ENCODE results near the gene NUDCD3.
A peak's percentile ranks its signal among the peaks of the same experiment; 100 is the strongest.
"Not testable (repeated sequence)": the region's sequence is repeated elsewhere in the genome, so short reads cannot be mapped to it uniquely, and the experiment has no call there.

The NUDCD3 gene

GRCh38 chr7:44438816-44439215 is 51.6 kb downstream of the NUDCD3 start:
- TF ChIP-seq, protein P1, sequence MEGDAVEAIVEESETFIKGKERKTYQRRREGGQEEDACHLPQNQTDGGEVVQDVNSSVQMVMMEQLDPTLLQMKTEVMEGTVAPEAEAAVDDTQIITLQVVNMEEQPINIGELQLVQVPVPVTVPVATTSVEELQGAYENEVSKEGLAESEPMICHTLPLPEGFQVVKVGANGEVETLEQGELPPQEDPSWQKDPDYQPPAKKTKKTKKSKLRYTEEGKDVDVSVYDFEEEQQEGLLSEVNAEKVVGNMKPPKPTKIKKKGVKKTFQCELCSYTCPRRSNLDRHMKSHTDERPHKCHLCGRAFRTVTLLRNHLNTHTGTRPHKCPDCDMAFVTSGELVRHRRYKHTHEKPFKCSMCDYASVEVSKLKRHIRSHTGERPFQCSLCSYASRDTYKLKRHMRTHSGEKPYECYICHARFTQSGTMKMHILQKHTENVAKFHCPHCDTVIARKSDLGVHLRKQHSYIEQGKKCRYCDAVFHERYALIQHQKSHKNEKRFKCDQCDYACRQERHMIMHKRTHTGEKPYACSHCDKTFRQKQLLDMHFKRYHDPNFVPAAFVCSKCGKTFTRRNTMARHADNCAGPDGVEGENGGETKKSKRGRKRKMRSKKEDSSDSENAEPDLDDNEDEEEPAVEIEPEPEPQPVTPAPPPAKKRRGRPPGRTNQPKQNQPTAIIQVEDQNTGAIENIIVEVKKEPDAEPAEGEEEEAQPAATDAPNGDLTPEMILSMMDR (conservative IDR thresholded peaks at IDR 0.05; ENCODE audit: low read depth): no peak
- no peak overlapping the region for H3K27ac ChIP-seq
- ChIA-PET POLR2A (ENCODE audit: low non-redundant PET) (no interaction called here), CTCF (no interaction called here)
- DNase-seq (ENCODE audit: low spot score): no peak

DNA sequence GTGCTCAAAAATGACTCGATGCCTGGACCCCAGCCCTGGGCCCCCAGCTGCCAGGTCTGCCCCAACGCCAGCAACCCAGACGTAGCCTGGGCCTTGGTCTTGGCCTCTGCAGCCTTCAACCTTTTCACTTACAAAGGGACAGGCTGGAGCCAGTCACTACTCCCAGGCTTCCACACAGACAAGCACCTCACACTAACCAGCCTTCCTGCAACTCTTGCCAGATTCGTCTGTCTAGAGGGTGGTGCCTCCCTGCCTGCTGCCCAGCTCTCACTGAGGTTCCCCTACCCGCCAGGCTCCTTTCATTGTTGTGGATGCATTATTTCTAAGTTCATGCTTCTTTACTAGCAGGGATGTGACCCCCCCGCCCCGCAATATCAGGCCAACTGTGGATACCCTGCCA is 56.3 kb downstream of the NUDCD3 start:
- DNase-seq (ENCODE audit: low spot score): no peak
- CTCF ChIA-PET: no interaction called here
- POLR2A ChIA-PET (ENCODE audit: low non-redundant PET): no interaction called here
- H3K27ac ChIP-seq: 0 out of 2 replicates have a peak overlapping the region, but pooled peaks have one; percentile 3
- TF ChIP-seq, protein P1 (conservative IDR thresholded peaks at IDR 0.05; ENCODE audit: low read depth): no peak

DNA sequence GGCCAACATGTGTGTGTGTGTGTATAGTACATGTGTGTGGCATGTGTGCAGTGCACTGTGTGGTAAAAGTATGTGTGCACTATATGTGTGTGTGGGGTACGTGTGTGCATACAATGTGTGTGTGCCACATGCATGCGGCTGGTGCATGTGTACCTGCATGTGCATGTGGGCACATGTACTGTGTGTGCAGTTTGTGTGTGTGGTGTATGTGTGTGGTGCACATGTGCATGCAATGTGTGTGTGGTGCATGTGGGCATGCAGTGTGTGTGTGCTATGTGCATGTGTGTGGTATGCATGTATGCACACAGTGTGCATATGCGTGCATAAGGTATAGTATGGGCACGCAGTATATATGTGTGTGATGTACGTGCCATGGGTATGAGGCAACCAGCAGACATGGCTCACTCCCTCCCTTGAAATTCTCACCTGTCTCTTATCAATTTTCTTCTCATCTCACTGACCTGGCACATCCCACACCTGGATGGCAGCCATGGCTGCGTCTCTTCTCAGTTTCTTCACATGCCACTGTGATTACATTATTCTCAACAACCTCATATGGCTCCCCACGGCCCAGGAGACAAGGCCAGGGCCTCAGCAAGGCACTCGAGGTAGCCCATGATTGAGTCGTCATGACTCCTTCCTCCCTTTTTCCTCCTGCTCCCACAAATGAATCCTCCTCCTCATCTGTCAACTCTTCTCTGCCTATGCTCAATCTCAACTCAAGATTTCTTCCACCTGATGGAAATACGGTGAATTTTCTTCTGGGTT is 57.0 kb downstream of the NUDCD3 start:
- ChIA-PET CTCF (no interaction called here), POLR2A (ENCODE audit: low non-redundant PET) (no interaction called here)
- DNase-seq (ENCODE audit: low spot score): no peak
- no peak overlapping the region for H3K27ac ChIP-seq
- TF ChIP-seq, protein P1 (conservative IDR thresholded peaks at IDR 0.05; ENCODE audit: low read depth): no peak

DNA sequence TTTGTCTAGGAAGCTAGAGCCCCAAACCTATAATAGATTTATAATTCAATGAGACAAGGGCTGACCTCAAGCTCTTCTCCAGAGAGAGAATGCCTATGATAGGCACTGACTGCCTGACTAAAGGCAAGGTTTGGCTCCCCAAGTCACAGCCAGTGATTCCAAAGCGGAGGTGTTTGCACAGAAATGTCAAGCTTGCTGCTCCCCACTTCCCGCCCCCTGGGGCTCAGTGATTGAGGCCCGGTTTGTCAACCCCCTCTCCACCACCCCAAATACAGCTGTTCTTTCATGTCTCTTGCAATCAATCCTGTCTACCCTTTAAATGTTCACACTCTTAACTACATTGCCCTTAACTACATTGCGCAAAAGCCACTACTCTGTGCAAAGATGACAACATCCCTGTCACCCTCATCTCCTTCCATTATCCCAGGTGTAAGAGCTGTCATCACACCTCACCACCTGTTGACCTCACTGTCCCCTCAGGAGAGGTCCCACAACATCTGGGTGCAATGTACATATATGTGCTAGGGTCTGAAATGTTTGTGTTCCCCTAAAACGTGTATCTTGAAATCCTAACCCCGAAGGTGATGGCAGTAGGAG is 58.0 kb downstream of the NUDCD3 start:
- TF ChIP-seq, protein P1 (conservative IDR thresholded peaks at IDR 0.05; ENCODE audit: low read depth): no peak
- no peak overlapping the region for H3K27ac ChIP-seq
- ChIA-PET CTCF (no interaction called here), POLR2A (ENCODE audit: low non-redundant PET) (no interaction called here)
- no peak for DNase-seq (ENCODE audit: low spot score)

DNA sequence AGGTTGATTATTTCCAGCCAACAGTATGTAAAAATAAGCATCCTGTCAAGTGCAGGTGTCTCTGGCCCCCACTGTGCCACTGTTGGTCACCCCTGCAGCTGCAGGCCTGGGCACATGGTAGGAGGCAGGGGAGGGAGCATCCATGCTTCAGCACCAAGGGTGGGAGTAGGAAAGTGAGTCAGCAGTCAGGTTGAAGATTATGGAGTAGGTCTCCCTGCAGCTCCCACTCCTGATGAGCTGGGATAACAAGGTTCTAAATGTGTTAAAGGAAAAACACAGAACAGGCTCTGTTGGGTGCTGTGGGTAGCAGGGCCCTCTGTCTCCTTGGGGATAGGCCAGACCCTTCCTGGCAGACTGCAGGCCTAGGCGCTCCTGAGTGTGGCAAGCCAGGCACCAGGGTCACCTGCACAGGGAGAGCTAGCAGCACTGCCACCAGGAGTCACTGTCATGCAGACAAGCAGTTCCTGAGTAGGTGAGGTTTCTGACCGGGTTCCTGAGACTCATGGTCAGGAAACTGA is 59.3 kb downstream of the NUDCD3 start:
- peak overlapping the region; percentile 40 for H3K27ac ChIP-seq
- ChIA-PET POLR2A (ENCODE audit: low non-redundant PET) (interaction anchor here (0.6 kb wide), 1 partner anchor 11 kb away, joined by 6 read pairs; no protein-coding TSS in a partner anchor), CTCF (no interaction called here)
- TF ChIP-seq, protein P1 (conservative IDR thresholded peaks at IDR 0.05; ENCODE audit: low read depth): no peak
- no peak for DNase-seq (ENCODE audit: low spot score)

GRCh38 chr7:44430054-44430453 is 60.4 kb downstream of the NUDCD3 start:
- no peak overlapping the region for H3K27ac ChIP-seq
- DNase-seq (ENCODE audit: low spot score): no peak
- TF ChIP-seq, protein P1 (conservative IDR thresholded peaks at IDR 0.05; ENCODE audit: low read depth): no peak
- CTCF ChIA-PET: interaction anchor here (0.6 to 0.7 kb wide), 2 partner anchors 13 to 158 kb away, joined by 3 to 4 read pairs; no protein-coding TSS in a partner anchor
- POLR2A ChIA-PET (ENCODE audit: low non-redundant PET): no interaction called here

DNA sequence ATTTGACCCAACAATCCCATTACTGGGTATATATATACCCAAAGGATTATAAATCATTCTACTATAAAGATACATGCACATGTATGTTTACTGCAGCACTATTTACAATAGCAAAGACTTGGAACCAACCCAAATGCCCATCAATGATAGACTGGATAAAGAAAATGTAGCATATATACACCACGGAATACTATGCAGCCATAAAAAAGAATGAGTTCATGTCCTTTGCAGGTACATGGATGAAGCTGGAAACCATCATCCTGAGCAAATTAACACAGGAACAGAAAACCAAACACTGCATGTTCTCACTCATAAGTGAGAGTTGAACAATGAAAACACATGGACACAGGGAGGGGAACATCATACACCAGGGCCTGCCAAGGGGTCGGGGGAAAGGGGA is 65.7 kb downstream of the NUDCD3 start:
- DNase-seq (ENCODE audit: low spot score); H3K27ac ChIP-seq; CTCF ChIA-PET; POLR2A ChIA-PET (ENCODE audit: low non-redundant PET): not testable (repeated sequence)

All from RWPE1 (cell line).